ENCODE measurements around the gene COX6A2.

Gene COX6A2

GRCh38 chr16:31407406-31407805, 20.8 kb downstream of the COX6A2 start:
- DNase-seq, result no peak

GRCh38 chr16:31404353-31405064, 23.7 kb downstream of the COX6A2 start:
- peak; percentile 9 for DNase-seq

GRCh38 chr16:31403590-31404352, 24.4 kb downstream of the COX6A2 start:
- no peak for DNase-seq

- DNase-seq, result peak; percentile 44
Observed at GRCh38 chr16:31402687-31403086, 25.5 kb downstream of the COX6A2 start.

GRCh38 chr16:31401436-31401835, 26.7 kb downstream of the COX6A2 start:
- no peak for DNase-seq

- no peak for DNase-seq
Observed at GRCh38 chr16:31400191-31400590, 28.0 kb downstream of the COX6A2 start.

- no peak for DNase-seq
Observed at GRCh38 chr16:31397701-31398100, 30.5 kb downstream of the COX6A2 start.

- no peak for DNase-seq
Observed at GRCh38 chr16:31397096-31397660, 31.0 kb downstream of the COX6A2 start.

GRCh38 chr16:31395647-31396046, 32.5 kb downstream of the COX6A2 start:
- DNase-seq, result no peak

- no peak for DNase-seq
Observed at GRCh38 chr16:31393056-31393455, 35.1 kb downstream of the COX6A2 start, which contains the start of gene ITGAD. ITGAD (plus strand) TSS chr16:31393335; CDS start chr16:31393361, 26 bp downstream.

- no peak for DNase-seq
Observed at GRCh38 chr16:31390504-31391041, 37.6 kb downstream of the COX6A2 start.

- no peak for DNase-seq
Observed at GRCh38 chr16:31388535-31388934, 39.6 kb downstream of the COX6A2 start.

GRCh38 chr16:31386157-31386984, 41.8 kb downstream of the COX6A2 start:
- peak; percentile 27 for DNase-seq

GRCh38 chr16:31385680-31386079, 42.5 kb downstream of the COX6A2 start:
- no peak for DNase-seq

GRCh38 chr16:31382485-31383161, 45.5 kb downstream of the COX6A2 start:
- DNase-seq, result peak; percentile 51

- no peak for DNase-seq
Observed at GRCh38 chr16:31380201-31380600, 48.0 kb downstream of the COX6A2 start.
